Liver (tissue), 3 donors: ENCODE data around the gene STAP2.

Source experiments
- CTCF ChIP-seq: fragments of 150-350 bp; IDR thresholded peaks from 2 replicates; pipeline ENCODE4 v1.5.1; 2017; ENCODE audit warnings: improper control_type of control experiment, low read depth, low read length; ENCODE audit not compliant: missing input control
- EGR1 ChIP-seq, 2 donors: IDR thresholded peaks; 2 replicates each; pipeline ENCODE4 v1.6.1; 2016 to 2018; ENCODE audit warnings: antibody characterized with exemption in 2 of 2, low read depth in 2 of 2
- JUND ChIP-seq, 2 donors: IDR thresholded peaks; 2 replicates each; pipeline ENCODE4 v1.6.1; 2016; ENCODE audit warnings: antibody characterized with exemption in 2 of 2
- NR2F2 ChIP-seq: IDR thresholded peaks from 2 replicates; pipeline ENCODE4 v1.6.1; 2016; ENCODE audit warnings: antibody characterized with exemption
- RAD21 ChIP-seq, 2 donors: IDR thresholded peaks; 2 replicates each; pipeline ENCODE4 v1.6.1; 2016; ENCODE audit warnings: antibody characterized with exemption in 2 of 2, mild to moderate bottlenecking in 2 of 2
- TAF1 ChIP-seq: conservative IDR thresholded peaks from 2 replicates; pipeline ENCODE4 v1.6.1; 2016; ENCODE audit warnings: antibody characterized with exemption, mild to moderate bottlenecking
- TF ChIP-seq, protein P1 (sequence below): IDR thresholded peaks from 2 replicates; pipeline ENCODE4 v1.6.1; 2016; ENCODE audit warnings: antibody characterized with exemption
- TF ChIP-seq, protein P2 (sequence below): IDR thresholded peaks from 2 replicates; pipeline ENCODE4 v1.6.1; 2016; ENCODE audit warnings: antibody characterized with exemption
- TF ChIP-seq, protein P3 (sequence below): IDR thresholded peaks from 2 replicates; pipeline ENCODE4 v1.6.1; 2016; ENCODE audit warnings: antibody characterized with exemption
- TF ChIP-seq, protein P4 (sequence below): IDR thresholded peaks from 2 replicates; pipeline ENCODE4 v1.6.1; 2016; ENCODE audit warnings: antibody characterized with exemption, mild to moderate bottlenecking
- donor health status: healthy.
- donor health status: healthy.

GRCh38 chr19:4362101-4362828, 23.6 kb upstream of the STAP2 start:
- TF ChIP-seq CTCF = no peak
- TF ChIP-seq, protein P1, sequence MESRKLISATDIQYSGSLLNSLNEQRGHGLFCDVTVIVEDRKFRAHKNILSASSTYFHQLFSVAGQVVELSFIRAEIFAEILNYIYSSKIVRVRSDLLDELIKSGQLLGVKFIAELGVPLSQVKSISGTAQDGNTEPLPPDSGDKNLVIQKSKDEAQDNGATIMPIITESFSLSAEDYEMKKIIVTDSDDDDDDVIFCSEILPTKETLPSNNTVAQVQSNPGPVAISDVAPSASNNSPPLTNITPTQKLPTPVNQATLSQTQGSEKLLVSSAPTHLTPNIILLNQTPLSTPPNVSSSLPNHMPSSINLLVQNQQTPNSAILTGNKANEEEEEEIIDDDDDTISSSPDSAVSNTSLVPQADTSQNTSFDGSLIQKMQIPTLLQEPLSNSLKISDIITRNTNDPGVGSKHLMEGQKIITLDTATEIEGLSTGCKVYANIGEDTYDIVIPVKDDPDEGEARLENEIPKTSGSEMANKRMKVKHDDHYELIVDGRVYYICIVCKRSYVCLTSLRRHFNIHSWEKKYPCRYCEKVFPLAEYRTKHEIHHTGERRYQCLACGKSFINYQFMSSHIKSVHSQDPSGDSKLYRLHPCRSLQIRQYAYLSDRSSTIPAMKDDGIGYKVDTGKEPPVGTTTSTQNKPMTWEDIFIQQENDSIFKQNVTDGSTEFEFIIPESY = no peak
- TF ChIP-seq, protein P2, sequence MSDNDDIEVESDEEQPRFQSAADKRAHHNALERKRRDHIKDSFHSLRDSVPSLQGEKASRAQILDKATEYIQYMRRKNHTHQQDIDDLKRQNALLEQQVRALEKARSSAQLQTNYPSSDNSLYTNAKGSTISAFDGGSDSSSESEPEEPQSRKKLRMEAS = no peak
- no peak for TF ChIP-seq EGR1 (IDR thresholded peaks at IDR 0.05; ENCODE audit: low read depth in 2 of 2)
- TF ChIP-seq, protein P3, sequence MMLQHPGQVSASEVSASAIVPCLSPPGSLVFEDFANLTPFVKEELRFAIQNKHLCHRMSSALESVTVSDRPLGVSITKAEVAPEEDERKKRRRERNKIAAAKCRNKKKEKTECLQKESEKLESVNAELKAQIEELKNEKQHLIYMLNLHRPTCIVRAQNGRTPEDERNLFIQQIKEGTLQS = no peak
- TF ChIP-seq JUND (IDR thresholded peaks at IDR 0.05) = no peak
- TF ChIP-seq TAF1 = no peak
- TF ChIP-seq NR2F2 = no peak
- no peak for TF ChIP-seq RAD21 (IDR thresholded peaks at IDR 0.05)
- TF ChIP-seq, protein P4, sequence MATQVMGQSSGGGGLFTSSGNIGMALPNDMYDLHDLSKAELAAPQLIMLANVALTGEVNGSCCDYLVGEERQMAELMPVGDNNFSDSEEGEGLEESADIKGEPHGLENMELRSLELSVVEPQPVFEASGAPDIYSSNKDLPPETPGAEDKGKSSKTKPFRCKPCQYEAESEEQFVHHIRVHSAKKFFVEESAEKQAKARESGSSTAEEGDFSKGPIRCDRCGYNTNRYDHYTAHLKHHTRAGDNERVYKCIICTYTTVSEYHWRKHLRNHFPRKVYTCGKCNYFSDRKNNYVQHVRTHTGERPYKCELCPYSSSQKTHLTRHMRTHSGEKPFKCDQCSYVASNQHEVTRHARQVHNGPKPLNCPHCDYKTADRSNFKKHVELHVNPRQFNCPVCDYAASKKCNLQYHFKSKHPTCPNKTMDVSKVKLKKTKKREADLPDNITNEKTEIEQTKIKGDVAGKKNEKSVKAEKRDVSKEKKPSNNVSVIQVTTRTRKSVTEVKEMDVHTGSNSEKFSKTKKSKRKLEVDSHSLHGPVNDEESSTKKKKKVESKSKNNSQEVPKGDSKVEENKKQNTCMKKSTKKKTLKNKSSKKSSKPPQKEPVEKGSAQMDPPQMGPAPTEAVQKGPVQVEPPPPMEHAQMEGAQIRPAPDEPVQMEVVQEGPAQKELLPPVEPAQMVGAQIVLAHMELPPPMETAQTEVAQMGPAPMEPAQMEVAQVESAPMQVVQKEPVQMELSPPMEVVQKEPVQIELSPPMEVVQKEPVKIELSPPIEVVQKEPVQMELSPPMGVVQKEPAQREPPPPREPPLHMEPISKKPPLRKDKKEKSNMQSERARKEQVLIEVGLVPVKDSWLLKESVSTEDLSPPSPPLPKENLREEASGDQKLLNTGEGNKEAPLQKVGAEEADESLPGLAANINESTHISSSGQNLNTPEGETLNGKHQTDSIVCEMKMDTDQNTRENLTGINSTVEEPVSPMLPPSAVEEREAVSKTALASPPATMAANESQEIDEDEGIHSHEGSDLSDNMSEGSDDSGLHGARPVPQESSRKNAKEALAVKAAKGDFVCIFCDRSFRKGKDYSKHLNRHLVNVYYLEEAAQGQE = no peak
